Measurements from ENCODE around the gene SENP3. TPM values are rescaled to one million over a fixed set of nuclear protein-coding genes. Genes with fewer than 3 reads are reported as not detected.

Gene SENP3
- polyA plus RNA-seq, 1 donor from 2014 or later, result 19.0 TPM

- H3K36me3 Mint-ChIP-seq, result peaks cover 5% of the 10 kb centered on the region
- peak overlapping the region; percentile 36 to 85 (median 84) for H3K4me3 Mint-ChIP-seq
- peaks cover 13 to 39% (median 31%) of the 10 kb centered on the region in 3 donors for H3K4me1 Mint-ChIP-seq
- H3K9me3 Mint-ChIP-seq, result no peaks in the 10 kb centered on the region
- no peaks in the 10 kb centered on the region for H3K27me3 Mint-ChIP-seq
- H3K27ac Mint-ChIP-seq, result peak overlapping the region in 2 of 3 donors; percentile 8 to 85
Observed at GRCh38 chr17:7549401-7550055, 12.2 kb upstream of the SENP3 start.

GRCh38 chr17:7550344-7550743 lies 11.4 kb upstream of the SENP3 start:
- H3K27me3 Mint-ChIP-seq, result no peaks in the 10 kb centered on the region
- H3K9me3 Mint-ChIP-seq, result no peaks in the 10 kb centered on the region
- peak overlapping the region in 1 of 4 donors; percentile 36 for H3K4me3 Mint-ChIP-seq
- H3K36me3 Mint-ChIP-seq, result peaks cover 5% of the 10 kb centered on the region
- peaks cover 13 to 41% (median 34%) of the 10 kb centered on the region in 3 donors for H3K4me1 Mint-ChIP-seq
- peak overlapping the region in 2 of 3 donors; percentile 8 to 85 for H3K27ac Mint-ChIP-seq

GRCh38 chr17:7551396-7551795 lies 10.3 kb upstream of the SENP3 start:
- Mint-ChIP-seq H3K4me1 (peaks cover 13 to 44% (median 38%) of the 10 kb centered on the region in 3 donors), H3K9me3 (no peaks in the 10 kb centered on the region), H3K27me3 (no peaks in the 10 kb centered on the region), H3K27ac (peak overlapping the region; percentile 78 to 96 (median 95)), H3K4me3 (peak overlapping the region in 3 of 4 donors; percentile 54 to 65 (median 55)), H3K36me3 (peaks cover 6% of the 10 kb centered on the region)

- no peaks in the 10 kb centered on the region for H3K9me3 Mint-ChIP-seq
- no peaks in the 10 kb centered on the region for H3K27me3 Mint-ChIP-seq
- H3K4me1 Mint-ChIP-seq, result peaks cover 13 to 46% (median 38%) of the 10 kb centered on the region in 3 donors
- H3K36me3 Mint-ChIP-seq, result peaks cover 10% of the 10 kb centered on the region
- H3K27ac Mint-ChIP-seq, result peak overlapping the region; percentile 60 to 95 (median 67)
- H3K4me3 Mint-ChIP-seq, result peak overlapping the region; percentile 43 to 70 (median 50)
Observed at GRCh38 chr17:7552621-7553051, 9.1 kb upstream of the SENP3 start.

- H3K36me3 Mint-ChIP-seq, result peaks cover 10% of the 10 kb centered on the region
- H3K4me1 Mint-ChIP-seq, result peaks cover 18 to 48% (median 36%) of the 10 kb centered on the region in 3 donors
- H3K9me3 Mint-ChIP-seq, result no peaks in the 10 kb centered on the region
- peak overlapping the region; percentile 24 to 95 (median 67) for H3K27ac Mint-ChIP-seq
- H3K4me3 Mint-ChIP-seq, result peak overlapping the region in 3 of 4 donors; percentile 36 to 70 (median 53)
- no peaks in the 10 kb centered on the region for H3K27me3 Mint-ChIP-seq
Observed at GRCh38 chr17:7553356-7553755, 8.4 kb upstream of the SENP3 start.

GRCh38 chr17:7555320-7555948 lies 6.3 kb upstream of the SENP3 start:
- Mint-ChIP-seq H3K4me1 (peaks cover 29 to 51% (median 40%) of the 10 kb centered on the region in 3 donors), H3K27me3 (no peaks in the 10 kb centered on the region), H3K36me3 (peaks cover 10% of the 10 kb centered on the region), H3K9me3 (no peaks in the 10 kb centered on the region), H3K4me3 (peak overlapping the region in 2 of 4 donors; percentile 34 to 45), H3K27ac (peak overlapping the region in 2 of 3 donors; percentile 38 to 87)

GRCh38 chr17:7556627-7557026 lies 5.1 kb upstream of the SENP3 start:
- peaks cover 31 to 52% (median 43%) of the 10 kb centered on the region in 3 donors for H3K4me1 Mint-ChIP-seq
- H3K4me3 Mint-ChIP-seq, result peak overlapping the region; percentile 21 to 55 (median 43)
- H3K36me3 Mint-ChIP-seq, result peaks cover 8% of the 10 kb centered on the region
- H3K27ac Mint-ChIP-seq, result peak overlapping the region in 2 of 3 donors; percentile 1 to 87
- H3K27me3 Mint-ChIP-seq, result no peaks in the 10 kb centered on the region
- H3K9me3 Mint-ChIP-seq, result no peaks in the 10 kb centered on the region

- peaks cover 8% of the 10 kb centered on the region for H3K36me3 Mint-ChIP-seq
- no peaks in the 10 kb centered on the region for H3K27me3 Mint-ChIP-seq
- H3K4me3 Mint-ChIP-seq, result no peak overlapping the region
- peaks cover 31 to 49% (median 43%) of the 10 kb centered on the region in 3 donors for H3K4me1 Mint-ChIP-seq
- H3K27ac Mint-ChIP-seq, result peak overlapping the region; percentile 23 to 97 (median 95)
- no peaks in the 10 kb centered on the region for H3K9me3 Mint-ChIP-seq
Observed at GRCh38 chr17:7557147-7557764, 4.5 kb upstream of the SENP3 start.

- Mint-ChIP-seq H3K4me1 (peaks cover 31 to 48% (median 43%) of the 10 kb centered on the region in 3 donors), H3K36me3 (peaks cover 8% of the 10 kb centered on the region), H3K27ac (peak overlapping the region; percentile 95 to 97 (median 95)), H3K4me3 (peak overlapping the region; percentile 74 to 93 (median 92)), H3K27me3 (no peaks in the 10 kb centered on the region), H3K9me3 (no peaks in the 10 kb centered on the region)
Observed at GRCh38 chr17:7557775-7558543, 3.8 kb upstream of the SENP3 start.

GRCh38 chr17:7558544-7559319 lies 3.0 kb upstream of the SENP3 start, which contains the start of gene TNFSF13:
Gene TNFSF13, plus strand, starts transcription at chr17:7558750. Its CDS starts 290 bp downstream, at chr17:7559040.
- H3K27ac Mint-ChIP-seq, result peak within 1 kb of the TSS; percentile 95 to 98 (median 97)
- peaks cover 30 to 42% (median 38%) of the 10 kb centered on the region in 3 donors for H3K4me1 Mint-ChIP-seq
- no peaks in the 10 kb centered on the region for H3K27me3 Mint-ChIP-seq
- H3K9me3 Mint-ChIP-seq, result no peaks in the 10 kb centered on the region
- H3K36me3 Mint-ChIP-seq, result peaks cover 8% of the 10 kb centered on the region
- H3K4me3 Mint-ChIP-seq, result peak within 1 kb of the TSS; percentile 74 to 93 (median 92)

- H3K27me3 Mint-ChIP-seq, result no peaks in the 10 kb centered on the region
- H3K4me3 Mint-ChIP-seq, result peak overlapping the region; percentile 72 to 95 (median 94)
- peaks cover 4% of the 10 kb centered on the region for H3K36me3 Mint-ChIP-seq
- peak overlapping the region; percentile 95 to 98 (median 97) for H3K27ac Mint-ChIP-seq
- no peaks in the 10 kb centered on the region for H3K9me3 Mint-ChIP-seq
- peaks cover 30 to 39% (median 35%) of the 10 kb centered on the region in 3 donors for H3K4me1 Mint-ChIP-seq
Observed at GRCh38 chr17:7559320-7560171, 2.2 kb upstream of the SENP3 start.

- H3K36me3 Mint-ChIP-seq, result peaks cover 4% of the 10 kb centered on the region
- no peaks in the 10 kb centered on the region for H3K27me3 Mint-ChIP-seq
- H3K4me1 Mint-ChIP-seq, result peaks cover 30 to 36% (median 31%) of the 10 kb centered on the region in 3 donors
- H3K27ac Mint-ChIP-seq, result peak overlapping the region; percentile 97 to 99 (median 98)
- no peaks in the 10 kb centered on the region for H3K9me3 Mint-ChIP-seq
- H3K4me3 Mint-ChIP-seq, result peak overlapping the region; percentile 93 to 96 (median 94)
Observed at GRCh38 chr17:7560172-7561027, 1.3 kb upstream of the SENP3 start.

Measured in IgD-negative memory B cell (primary cell).